Endodermal cell (in vitro differentiated cells): ENCODE data around the gene ADGRL3. TPM values are rescaled to one million over a fixed set of nuclear protein-coding genes. Genes with fewer than 3 reads are reported as not detected.
A peak's percentile ranks its signal among the peaks of the same experiment; 100 is the strongest.

Experiments used
- DNase-seq: peaks from one replicate; pipeline ENCODE4 v3.0.0-alpha.2; 2017
- H3K27ac ChIP-seq: 2 replicates; pipeline ENCODE4 v1.5.1; 2013; ENCODE audit warnings: mild to moderate bottlenecking, low read depth, low read length, moderate library complexity
- H3K27me3 ChIP-seq: 2 replicates; pipeline ENCODE4 v1.6.1; 2013; ENCODE audit warnings: mild to moderate bottlenecking, low read length, moderate library complexity; ENCODE audit not compliant: insufficient read depth, control insufficient read depth, poor library complexity, severe bottlenecking
- H3K36me3 ChIP-seq: 2 replicates; pipeline ENCODE4 v1.7.0; 2013; ENCODE audit warnings: mild to moderate bottlenecking, low read length, moderate library complexity; ENCODE audit not compliant: control insufficient read depth, insufficient read depth
- H3K4me1 ChIP-seq: one replicate; pipeline ENCODE4 v1.7.0; 2013; ENCODE audit warnings: low read length; ENCODE audit not compliant: control insufficient read depth, insufficient read depth
- H3K4me3 ChIP-seq: 2 replicates; pipeline ENCODE4 v1.5.1; 2013; ENCODE audit warnings: mild to moderate bottlenecking, low read length, moderate library complexity
- H3K9ac ChIP-seq: 2 replicates; pipeline ENCODE4 v1.6.1; 2013; ENCODE audit warnings: mild to moderate bottlenecking, low read length, moderate library complexity; ENCODE audit not compliant: poor library complexity, severe bottlenecking; ENCODE audit errors: extremely low read depth
- H3K9me3 ChIP-seq: 2 replicates; pipeline ENCODE4 v1.6.1; 2013; ENCODE audit warnings: mild to moderate bottlenecking, low read length, moderate library complexity; ENCODE audit not compliant: control insufficient read depth
- H3K27ac Mint-ChIP-seq: 2 replicates; pipeline ENCODE4 v1.8.0; 2020; ENCODE audit warnings: mixed read lengths
- H3K27me3 Mint-ChIP-seq: 2 replicates; pipeline ENCODE4 v1.8.0; 2021; ENCODE audit warnings: mild to moderate bottlenecking, mixed read lengths; ENCODE audit not compliant: insufficient read depth
- H3K36me3 Mint-ChIP-seq: 2 replicates; pipeline ENCODE4 v1.8.0; 2020; ENCODE audit warnings: low read depth, mixed read lengths
- H3K4me1 Mint-ChIP-seq: 2 replicates; pipeline ENCODE4 v1.8.0; 2020; ENCODE audit warnings: mixed read lengths
- H3K4me3 Mint-ChIP-seq: 2 replicates; pipeline ENCODE4 v1.8.0; 2020; ENCODE audit warnings: mild to moderate bottlenecking, moderate library complexity, mixed read lengths
- H3K9me3 Mint-ChIP-seq: 2 replicates; pipeline ENCODE4 v1.8.0; 2020; ENCODE audit warnings: mild to moderate bottlenecking, mixed read lengths
- WGBS, 2 experiments: methylation state at CpG; one replicate each; pipeline versions ENCODE4 v1.1.5 to v1.1.7; 2013; ENCODE audit warnings: missing lambda C conversion rate in 2 of 2, mixed read lengths in 1 of 2; ENCODE audit not compliant: insufficient coverage in 1 of 2, insufficient read length in 1 of 2; 5-methylcytosine and 5-hydroxymethylcytosine counted together
- total RNA-seq, 2 donors: library from RNA; stranded (reverse); fragmentation: NEBNext Ultra II Directional in 1 of 2; extraction: Animal tissue kit (Norgen Biotek cat#: 25700) in 1 of 2; gene quantifications; 2 replicates in 1 of 2; 3 replicates in 1 of 2; pipeline ENCODE4 v1.2.1, GENCODE V29; 2021
- TF ChIP-seq, protein P1 (sequence below): fragments of 200-600 bp; sonication (generic); conservative IDR thresholded peaks from 2 replicates; pipeline ENCODE4 v1.5.0; 2021; ENCODE audit warnings: antibody characterized with exemption, mild to moderate bottlenecking

ADGRL3 gene
- total RNA-seq, 2 donors from 2014 or later: 9.9 to 10.3 TPM

GRCh38 chr4:62006108-62006507, 806.0 kb downstream of the ADGRL3 start:
- no peak overlapping the region for H3K4me3 Mint-ChIP-seq
- H3K9ac ChIP-seq: no peak overlapping the region
- no peak overlapping the region for H3K27ac ChIP-seq
- H3K4me1 Mint-ChIP-seq: peaks cover 6% of the 10 kb centered on the region
- H3K9me3 ChIP-seq: no peaks in the 10 kb centered on the region
- no peaks in the 10 kb centered on the region for H3K4me1 ChIP-seq
- H3K9me3 Mint-ChIP-seq: no peaks in the 10 kb centered on the region
- H3K4me3 ChIP-seq: no peak overlapping the region
- H3K27ac Mint-ChIP-seq: no peak overlapping the region
- H3K27me3 Mint-ChIP-seq: no peaks in the 10 kb centered on the region
- 82% methylated on average over 5 of the region's 5 CpGs; no CpG with 5 or more reads in 1 of the 2 experiments for WGBS, 2 experiments
- TF ChIP-seq, protein P1, sequence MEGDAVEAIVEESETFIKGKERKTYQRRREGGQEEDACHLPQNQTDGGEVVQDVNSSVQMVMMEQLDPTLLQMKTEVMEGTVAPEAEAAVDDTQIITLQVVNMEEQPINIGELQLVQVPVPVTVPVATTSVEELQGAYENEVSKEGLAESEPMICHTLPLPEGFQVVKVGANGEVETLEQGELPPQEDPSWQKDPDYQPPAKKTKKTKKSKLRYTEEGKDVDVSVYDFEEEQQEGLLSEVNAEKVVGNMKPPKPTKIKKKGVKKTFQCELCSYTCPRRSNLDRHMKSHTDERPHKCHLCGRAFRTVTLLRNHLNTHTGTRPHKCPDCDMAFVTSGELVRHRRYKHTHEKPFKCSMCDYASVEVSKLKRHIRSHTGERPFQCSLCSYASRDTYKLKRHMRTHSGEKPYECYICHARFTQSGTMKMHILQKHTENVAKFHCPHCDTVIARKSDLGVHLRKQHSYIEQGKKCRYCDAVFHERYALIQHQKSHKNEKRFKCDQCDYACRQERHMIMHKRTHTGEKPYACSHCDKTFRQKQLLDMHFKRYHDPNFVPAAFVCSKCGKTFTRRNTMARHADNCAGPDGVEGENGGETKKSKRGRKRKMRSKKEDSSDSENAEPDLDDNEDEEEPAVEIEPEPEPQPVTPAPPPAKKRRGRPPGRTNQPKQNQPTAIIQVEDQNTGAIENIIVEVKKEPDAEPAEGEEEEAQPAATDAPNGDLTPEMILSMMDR: no peak
- peak; percentile 57 for DNase-seq
- no peaks in the 10 kb centered on the region for H3K36me3 Mint-ChIP-seq
- H3K36me3 ChIP-seq: no peaks in the 10 kb centered on the region
- no peaks in the 10 kb centered on the region for H3K27me3 ChIP-seq

- H3K27me3 ChIP-seq: no peaks in the 10 kb centered on the region
- Mint-ChIP-seq H3K9me3 (no peaks in the 10 kb centered on the region), H3K27ac (no peak overlapping the region), H3K4me3 (no peak overlapping the region), H3K27me3 (no peaks in the 10 kb centered on the region), H3K4me1 (peaks cover 15% of the 10 kb centered on the region), H3K36me3 (no peaks in the 10 kb centered on the region)
- H3K4me1 ChIP-seq: no peaks in the 10 kb centered on the region
- TF ChIP-seq, protein P1: no peak
- H3K9me3 ChIP-seq: no peaks in the 10 kb centered on the region
- WGBS, 2 experiments: 88 to 100% methylated on average over 1 to 3 of the region's 3 CpGs
- H3K9ac ChIP-seq: no peak overlapping the region
- H3K4me3 ChIP-seq: no peak overlapping the region
- no peak overlapping the region for H3K27ac ChIP-seq
- H3K36me3 ChIP-seq: no peaks in the 10 kb centered on the region
- DNase-seq: no peak
Observed at GRCh38 chr4:62015043-62015739, 815.1 kb downstream of the ADGRL3 start.

DNA sequence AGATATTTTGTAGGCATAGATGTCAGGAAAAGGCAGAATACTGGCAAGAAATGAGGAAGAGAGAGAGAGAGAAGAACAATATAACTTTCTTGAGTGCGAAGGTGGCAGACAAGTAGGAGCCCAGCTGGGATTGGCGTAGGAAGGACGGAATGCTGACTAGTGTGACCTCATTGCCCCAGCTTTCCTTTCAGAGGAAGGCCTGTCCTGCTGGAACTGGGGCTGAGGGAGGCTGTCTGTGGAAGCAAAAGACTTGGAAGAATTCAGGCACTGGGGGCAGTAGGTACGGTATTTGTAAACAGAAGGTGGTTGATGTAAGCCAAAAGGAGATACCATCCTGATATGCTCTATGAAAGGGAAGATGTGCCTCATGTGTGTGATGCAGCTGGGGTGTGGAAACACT, 818.4 kb downstream of the ADGRL3 start:
- peak; percentile 52 for DNase-seq
- no peaks in the 10 kb centered on the region for H3K27me3 ChIP-seq
- TF ChIP-seq, protein P1: no peak
- no peak overlapping the region for H3K9ac ChIP-seq
- no peaks in the 10 kb centered on the region for H3K4me1 ChIP-seq
- no peaks in the 10 kb centered on the region for H3K9me3 Mint-ChIP-seq
- 94 to 95% methylated on average over 2 to 4 of the region's 4 CpGs for WGBS, 2 experiments
- peaks cover 15% of the 10 kb centered on the region for H3K4me1 Mint-ChIP-seq
- no peaks in the 10 kb centered on the region for H3K27me3 Mint-ChIP-seq
- H3K9me3 ChIP-seq: no peaks in the 10 kb centered on the region
- no peak overlapping the region for H3K4me3 Mint-ChIP-seq
- no peak overlapping the region for H3K27ac ChIP-seq
- H3K36me3 Mint-ChIP-seq: no peaks in the 10 kb centered on the region
- H3K27ac Mint-ChIP-seq: no peak overlapping the region
- H3K36me3 ChIP-seq: no peaks in the 10 kb centered on the region
- H3K4me3 ChIP-seq: no peak overlapping the region
